H1 (cell line): ENCODE measurements around the gene FBXO38. TPM values are rescaled to one million over a fixed set of nuclear protein-coding genes. Genes with fewer than 3 reads are reported as not detected.

Experiments used
- CHD7 ChIP-seq: fragments of 300-600 bp; sonication (generic); IDR thresholded peaks from 2 replicates; pipeline ENCODE4 v1.7.1; 2012; ENCODE audit warnings: low read length, moderate library complexity, mild to moderate bottlenecking, inconsistent platforms; ENCODE audit not compliant: insufficient replicate concordance
- E2F6 ChIP-seq: IDR thresholded peaks from 2 replicates; pipeline ENCODE4 v1.6.1; 2012; ENCODE audit warnings: inconsistent platforms
- TAF7 ChIP-seq: optimal IDR thresholded peaks from 2 replicates; pipeline ENCODE3; 2011; ENCODE audit warnings: low read depth, mild to moderate bottlenecking, inconsistent platforms, low read length, moderate library complexity, borderline replicate concordance
- polyA plus RNA-seq, 7 experiments: library from polyadenylated mRNA; depleted of rRNA in 3 of 7; stranded (reverse) in 5 of 7; unstranded in 2 of 7; fragments of >200 nt in 5 of 7; fragments of 200-250 nt in 2 of 7; gene quantifications; 1 replicate in 5 of 7; 2 replicates in 1 of 7; 4 replicates in 1 of 7; pipeline versions ENCODE4 v1.2.1 to v1.2.3, GENCODE V29; 2011 to 2013; ENCODE audit warnings: missing spikeins in 2 of 7, mixed read lengths in 2 of 7
- total RNA-seq: library from RNA; stranded (reverse); fragmentation: NEBNext Ultra II Directional; extraction: Animal tissue kit (Norgen Biotek cat#: 25700); gene quantifications from 2 replicates; pipeline ENCODE4 v1.2.1, GENCODE V29; 2021

The FBXO38 gene
- total and polyA plus RNA-seq, 2 of the 8 experiments (the other 6 are each of a cell fraction or from before 2014, with no cell fraction given), result 9.1 to 34.3 TPM

- no peak for TF ChIP-seq CHD7
- TF ChIP-seq E2F6, result no peak
- no peak for TF ChIP-seq TAF7
- TF ChIP-seq, all 59 proteins: peak for 0
Observed at GRCh38 chr5:148458036-148458888, 74.5 kb downstream of the FBXO38 start (continued).
